K562 (cell line): ENCODE measurements around the gene CHRM4. TPM values are rescaled to one million over a fixed set of nuclear protein-coding genes. Genes with fewer than 3 reads are reported as not detected.

Experiments
- CHD2 ChIP-seq: IDR thresholded peaks from 2 replicates; pipeline ENCODE4 v1.6.1; 2011; ENCODE audit warnings: low read depth, low read length
- DPF2 ChIP-seq: fragments of 450-650 bp; IDR thresholded peaks from 2 replicates; pipeline ENCODE4 v1.6.1; 2016
- GABPB2 ChIP-seq: fragments of 250-450 bp; sonication (Bioruptor Pico); conservative IDR thresholded peaks from 2 replicates; pipeline ENCODE4 v1.5.1; 2021; ENCODE audit warnings: mild to moderate bottlenecking
- REST ChIP-seq, 2 experiments: fragments of 450-650 bp; formaldehyde crosslinking in 1 of 2; IDR thresholded peaks; 2 replicates each; pipeline versions ENCODE4 v1.4.0 to v1.6.1; 2014 to 2020; ENCODE audit warnings: mild to moderate bottlenecking in 2 of 2, borderline replicate concordance in 1 of 2, low read depth in 1 of 2
- STAT5A ChIP-seq: IDR thresholded peaks from 2 replicates; pipeline ENCODE4 v1.6.1; 2012; ENCODE audit warnings: low read length, inconsistent platforms, borderline replicate concordance
- polyA plus RNA-seq, 8 experiments: library from polyadenylated mRNA; depleted of rRNA in 4 of 8; stranded (reverse) in 5 of 8; unstranded in 3 of 8; fragments of >200 nt; fragmentation: Nextera tagmentation in 2 of 8; fragmentation: Illumina TruSeq in 1 of 8; extraction: Ambion mirVana in 2 of 8; extraction: Trizol in 1 of 8; gene quantifications; 2 replicates each; pipeline versions ENCODE4 v1.2.1 to v1.2.3, GENCODE V29; 2011 to 2014; ENCODE audit warnings: inconsistent platforms in 1 of 8, missing spikeins in 1 of 8
- total RNA-seq, 7 experiments: library from RNA; depleted of rRNA in 6 of 7; stranded (reverse); fragments of >200 nt in 6 of 7; fragmentation: Illumina TruSeq in 2 of 7; extraction: Trizol in 2 of 7; gene quantifications; 2 replicates each; pipeline versions ENCODE4 v1.2.1 to v1.2.3, GENCODE V29; 2011 to 2021; ENCODE audit warnings: low replicate concordance in 1 of 7
- TF ChIP-seq, protein P1 (sequence below): sonication (generic); formaldehyde crosslinking; IDR thresholded peaks from 2 replicates; pipeline ENCODE4 v1.8.0; 2022; ENCODE audit warnings: missing genetic modification reagents, mild to moderate bottlenecking, moderate library complexity, borderline replicate concordance
- TF ChIP-seq, protein P2 (sequence below): fragments of 200-800 bp; sonication (Bioruptor generic); IDR thresholded peaks from 2 replicates; pipeline ENCODE4 v1.6.1; 2017; ENCODE audit warnings: missing genetic modification characterization, missing compliant biosample characterization

The CHRM4 gene
- total and polyA plus RNA-seq, 9 of the 15 experiments (the other 6 are each of a cell fraction or from before 2014, with no cell fraction given), result 0.22 to 1.3 (median 0.40) TPM; not detected in 2

GRCh38 chr11:46357483-46357936, 34.1 kb downstream of the CHRM4 start (continued):
- TF ChIP-seq REST (IDR thresholded peaks at IDR 0.05; ENCODE audit: borderline replicate concordance) (peak; percentile 33; the same call in 1 of the 2 replicates), REST (CRISPR knock-in tag; IDR thresholded peaks at IDR 0.05; ENCODE audit: low read depth) (no peak), DPF2 (no peak), STAT5A (no peak), CHD2 (no peak), GABPB2 (CRISPR knock-in tag) (no peak)
- TF ChIP-seq, protein P1, sequence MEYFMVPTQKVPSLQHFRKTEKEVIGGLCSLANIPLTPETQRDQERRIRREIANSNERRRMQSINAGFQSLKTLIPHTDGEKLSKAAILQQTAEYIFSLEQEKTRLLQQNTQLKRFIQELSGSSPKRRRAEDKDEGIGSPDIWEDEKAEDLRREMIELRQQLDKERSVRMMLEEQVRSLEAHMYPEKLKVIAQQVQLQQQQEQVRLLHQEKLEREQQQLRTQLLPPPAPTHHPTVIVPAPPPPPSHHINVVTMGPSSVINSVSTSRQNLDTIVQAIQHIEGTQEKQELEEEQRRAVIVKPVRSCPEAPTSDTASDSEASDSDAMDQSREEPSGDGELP, result peak; percentile 61; the same call in 1 of the 2 replicates
- TF ChIP-seq, protein P2, sequence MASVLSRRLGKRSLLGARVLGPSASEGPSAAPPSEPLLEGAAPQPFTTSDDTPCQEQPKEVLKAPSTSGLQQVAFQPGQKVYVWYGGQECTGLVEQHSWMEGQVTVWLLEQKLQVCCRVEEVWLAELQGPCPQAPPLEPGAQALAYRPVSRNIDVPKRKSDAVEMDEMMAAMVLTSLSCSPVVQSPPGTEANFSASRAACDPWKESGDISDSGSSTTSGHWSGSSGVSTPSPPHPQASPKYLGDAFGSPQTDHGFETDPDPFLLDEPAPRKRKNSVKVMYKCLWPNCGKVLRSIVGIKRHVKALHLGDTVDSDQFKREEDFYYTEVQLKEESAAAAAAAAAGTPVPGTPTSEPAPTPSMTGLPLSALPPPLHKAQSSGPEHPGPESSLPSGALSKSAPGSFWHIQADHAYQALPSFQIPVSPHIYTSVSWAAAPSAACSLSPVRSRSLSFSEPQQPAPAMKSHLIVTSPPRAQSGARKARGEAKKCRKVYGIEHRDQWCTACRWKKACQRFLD (CRISPR knock-in tag), result 0 out of 2 replicates have a peak, but pooled peaks have one; percentile 57
